ENCODE data around the gene UBLCP1. TPM values are rescaled to one million over a fixed set of nuclear protein-coding genes. Genes with fewer than 3 reads are reported as not detected.
"Not testable (repeated sequence)": the region's sequence is repeated elsewhere in the genome, so short reads cannot be mapped to it uniquely, and the experiment has no call there.

Gene UBLCP1
- total and polyA plus RNA-seq, 3 experiments from 2014 or later, result 41.8 to 59.0 (median 44.4) TPM

- H3K4me1 ChIP-seq (ENCODE audit: insufficient read depth, low read length), result peaks cover 5% of the 10 kb centered on the region
- peaks cover 4 to 30% of the 10 kb centered on the region in 2 donors for H3K27me3 Mint-ChIP-seq
- POLR2A ChIA-PET, result no interaction called here
Measured at GRCh38 chr5:159257007-159257406, 6.1 kb upstream of the UBLCP1 start.

GRCh38 chr5:159257629-159258283 is 5.3 kb upstream of the UBLCP1 start:
- POLR2A ChIA-PET, result no interaction called here

More at GRCh38 chr5:159257007-159257406, 6.1 kb upstream of the UBLCP1 start:
- H3K4me3 Mint-ChIP-seq, result no peak overlapping the region
- Histone ChIP-seq H3K27ac (ENCODE audit: low read depth, low read length) (no peak overlapping the region), H3K4me3 (ENCODE audit: low read length) (no peak overlapping the region), H3K9me3 (ENCODE audit: low read length) (no peaks in the 10 kb centered on the region), H3K36me3 (ENCODE audit: insufficient read depth, low read length) (no peaks in the 10 kb centered on the region), H3K27me3 (ENCODE audit: insufficient read depth, low read length, poor library complexity, severe bottlenecking) (no peaks in the 10 kb centered on the region)
- H3K36me3 Mint-ChIP-seq, result no peaks in the 10 kb centered on the region
- H3K4me1 Mint-ChIP-seq, result peaks cover 10 to 14% (median 10%) of the 10 kb centered on the region in 3 donors
- no peaks in the 10 kb centered on the region for H3K9me3 Mint-ChIP-seq
- no peak for DNase-seq
- no peak overlapping the region for H3K27ac Mint-ChIP-seq
- CTCF ChIA-PET, result no interaction called here

GRCh38 chr5:159258361-159258760 is 4.7 kb upstream of the UBLCP1 start:
- no peaks in the 10 kb centered on the region for H3K36me3 ChIP-seq (ENCODE audit: insufficient read depth, low read length)
- no peak for DNase-seq
- peaks cover 4 to 22% of the 10 kb centered on the region in 2 donors for H3K27me3 Mint-ChIP-seq
- H3K4me3 ChIP-seq (ENCODE audit: low read length), result no peak overlapping the region
- peaks cover 19 to 25% (median 21%) of the 10 kb centered on the region in 3 donors for H3K4me1 Mint-ChIP-seq
- no peak overlapping the region for H3K27ac ChIP-seq (ENCODE audit: low read depth, low read length)
- H3K27me3 ChIP-seq (ENCODE audit: insufficient read depth, low read length, poor library complexity, severe bottlenecking), result no peaks in the 10 kb centered on the region
- H3K36me3 Mint-ChIP-seq, result peaks cover 0 to 5% (median 0%) of the 10 kb centered on the region in 3 donors
- H3K4me3 Mint-ChIP-seq, result peak overlapping the region in 1 of 7 donors; percentile 11
- ChIA-PET POLR2A (no interaction called here), CTCF (no interaction called here)
- H3K9me3 ChIP-seq (ENCODE audit: low read length), result no peaks in the 10 kb centered on the region
- peaks cover 10% of the 10 kb centered on the region for H3K4me1 ChIP-seq (ENCODE audit: insufficient read depth, low read length)
- H3K27ac Mint-ChIP-seq, result no peak overlapping the region
- no peaks in the 10 kb centered on the region for H3K9me3 Mint-ChIP-seq

More at GRCh38 chr5:159257629-159258283, 5.3 kb upstream of the UBLCP1 start:
- no peak overlapping the region for H3K27ac ChIP-seq (ENCODE audit: low read depth, low read length)
- H3K27me3 ChIP-seq (ENCODE audit: insufficient read depth, low read length, poor library complexity, severe bottlenecking), result no peaks in the 10 kb centered on the region
- Mint-ChIP-seq H3K36me3 (peaks cover 0 to 2% (median 0%) of the 10 kb centered on the region in 3 donors), H3K9me3 (no peaks in the 10 kb centered on the region), H3K27ac (no peak overlapping the region), H3K27me3 (peaks cover 4 to 28% of the 10 kb centered on the region in 2 donors), H3K4me3 (no peak overlapping the region), H3K4me1 (peaks cover 16 to 22% (median 18%) of the 10 kb centered on the region in 3 donors)
- no peak for DNase-seq
- CTCF ChIA-PET, result no interaction called here
- peaks cover 10% of the 10 kb centered on the region for H3K4me1 ChIP-seq (ENCODE audit: insufficient read depth, low read length)
- no peaks in the 10 kb centered on the region for H3K36me3 ChIP-seq (ENCODE audit: insufficient read depth, low read length)
- H3K9me3 ChIP-seq (ENCODE audit: low read length), result no peaks in the 10 kb centered on the region
- H3K4me3 ChIP-seq (ENCODE audit: low read length), result no peak overlapping the region

GRCh38 chr5:159260212-159260611 is 2.9 kb upstream of the UBLCP1 start:
- peaks cover 23% of the 10 kb centered on the region for H3K4me1 ChIP-seq (ENCODE audit: insufficient read depth, low read length)
- H3K27me3 ChIP-seq (ENCODE audit: insufficient read depth, low read length, poor library complexity, severe bottlenecking); DNase-seq; H3K36me3 Mint-ChIP-seq; H3K9me3 Mint-ChIP-seq; H3K4me3 ChIP-seq (ENCODE audit: low read length); CTCF ChIA-PET; H3K9me3 ChIP-seq (ENCODE audit: low read length); H3K27ac ChIP-seq (ENCODE audit: low read depth, low read length); H3K36me3 ChIP-seq (ENCODE audit: insufficient read depth, low read length); POLR2A ChIA-PET: not testable (repeated sequence)
- peaks cover 32 to 43% (median 36%) of the 10 kb centered on the region in 3 donors for H3K4me1 Mint-ChIP-seq
- peaks cover 0 to 12% of the 10 kb centered on the region in 2 donors for H3K27me3 Mint-ChIP-seq
- peak overlapping the region in 1 of 7 donors; percentile 49 for H3K4me3 Mint-ChIP-seq
- H3K27ac Mint-ChIP-seq, result peak overlapping the region in 1 of 8 donors; percentile 78

- peak overlapping the region; percentile 96 for H3K4me3 ChIP-seq (ENCODE audit: low read length)
- DNase-seq, result no peak
- H3K27me3 ChIP-seq (ENCODE audit: insufficient read depth, low read length, poor library complexity, severe bottlenecking), result no peaks in the 10 kb centered on the region
- Mint-ChIP-seq H3K4me3 (peak overlapping the region; percentile 93 to 99 (median 97)), H3K36me3 (peaks cover 6 to 26% (median 10%) of the 10 kb centered on the region in 3 donors), H3K4me1 (peaks cover 39 to 57% (median 54%) of the 10 kb centered on the region in 3 donors), H3K27me3 (no peaks in the 10 kb centered on the region), H3K9me3 (peaks cover 0 to 4% (median 1%) of the 10 kb centered on the region in 5 donors), H3K27ac (peak overlapping the region; percentile 94 to 100 (median 99))
- ChIA-PET CTCF (interaction anchor here (0.7 to 1.1 kb wide), 4 partner anchors 16 to 1157 kb away, joined by 3 to 5 read pairs (median 3); no protein-coding TSS in a partner anchor), POLR2A (interaction anchor here (1.1 kb wide), 1 partner anchor 54 kb away, joined by 5 read pairs; no protein-coding TSS in a partner anchor)
- no peaks in the 10 kb centered on the region for H3K9me3 ChIP-seq (ENCODE audit: low read length)
- H3K4me1 ChIP-seq (ENCODE audit: insufficient read depth, low read length), result peaks cover 23% of the 10 kb centered on the region
- H3K36me3 ChIP-seq (ENCODE audit: insufficient read depth, low read length), result no peaks in the 10 kb centered on the region
- H3K27ac ChIP-seq (ENCODE audit: low read depth, low read length), result peak overlapping the region; percentile 97
Measured at GRCh38 chr5:159262472-159262858, 625 bp upstream of the UBLCP1 start.

GRCh38 chr5:159263569-159263905 is 447 bp downstream of the UBLCP1 start:
- H3K27ac Mint-ChIP-seq, result peak overlapping the region; percentile 94 to 100 (median 99)
- H3K27ac ChIP-seq (ENCODE audit: low read depth, low read length), result peak overlapping the region; percentile 97
- CTCF ChIA-PET, result no interaction called here
- no peaks in the 10 kb centered on the region for H3K27me3 ChIP-seq (ENCODE audit: insufficient read depth, low read length, poor library complexity, severe bottlenecking)
- H3K4me3 Mint-ChIP-seq, result peak overlapping the region; percentile 93 to 99 (median 97)
- H3K9me3 Mint-ChIP-seq, result peaks cover 0 to 4% (median 3%) of the 10 kb centered on the region in 5 donors
- H3K4me1 ChIP-seq (ENCODE audit: insufficient read depth, low read length), result peaks cover 23% of the 10 kb centered on the region
- no peaks in the 10 kb centered on the region for H3K27me3 Mint-ChIP-seq
- peak in 1 of 5 donors; percentile 7 for DNase-seq
- POLR2A ChIA-PET, result interaction anchor here (1.0 to 1.4 kb wide), 3 partner anchors 26 to 149 kb away, joined by 3 to 4 read pairs (median 3); no protein-coding TSS in a partner anchor
- H3K9me3 ChIP-seq (ENCODE audit: low read length), result no peaks in the 10 kb centered on the region
- H3K4me1 Mint-ChIP-seq, result peaks cover 48 to 65% (median 65%) of the 10 kb centered on the region in 3 donors
- H3K36me3 ChIP-seq (ENCODE audit: insufficient read depth, low read length), result peaks cover 4% of the 10 kb centered on the region
- H3K36me3 Mint-ChIP-seq, result peaks cover 11 to 32% (median 14%) of the 10 kb centered on the region in 3 donors
- peak overlapping the region; percentile 96 for H3K4me3 ChIP-seq (ENCODE audit: low read length)

GRCh38 chr5:159266764-159267163 is 3.7 kb downstream of the UBLCP1 start:
- H3K36me3 ChIP-seq (ENCODE audit: insufficient read depth, low read length); DNase-seq; H3K9me3 ChIP-seq (ENCODE audit: low read length); H3K4me3 Mint-ChIP-seq; H3K4me3 ChIP-seq (ENCODE audit: low read length); H3K27ac ChIP-seq (ENCODE audit: low read depth, low read length); H3K9me3 Mint-ChIP-seq; H3K27me3 ChIP-seq (ENCODE audit: insufficient read depth, low read length, poor library complexity, severe bottlenecking); H3K27me3 Mint-ChIP-seq: not testable (repeated sequence)
- ChIA-PET CTCF (interaction anchor here (1.0 to 1.8 kb wide), 2 partner anchors 20 to 58 kb away, joined by 3 to 4 read pairs; no protein-coding TSS in a partner anchor), POLR2A (interaction anchor here (0.6 kb wide), 1 partner anchor 71 kb away, joined by 4 read pairs; no protein-coding TSS in a partner anchor)
- peaks cover 21% of the 10 kb centered on the region for H3K4me1 ChIP-seq (ENCODE audit: insufficient read depth, low read length)
- H3K36me3 Mint-ChIP-seq, result peaks cover 14 to 60% (median 15%) of the 10 kb centered on the region in 3 donors
- H3K27ac Mint-ChIP-seq, result peak overlapping the region in 1 of 8 donors; percentile 38
- peaks cover 52 to 74% (median 72%) of the 10 kb centered on the region in 3 donors for H3K4me1 Mint-ChIP-seq

GRCh38 chr5:159269723-159270122 is 6.6 kb downstream of the UBLCP1 start:
- H3K27ac Mint-ChIP-seq, result peak overlapping the region in 3 of 8 donors; percentile 7 to 44 (median 22)
- no peaks in the 10 kb centered on the region for H3K27me3 Mint-ChIP-seq
- POLR2A ChIA-PET, result no interaction called here
- CTCF ChIA-PET, result no interaction called here
- Histone ChIP-seq H3K27ac (ENCODE audit: low read depth, low read length) (no peak overlapping the region), H3K4me3 (ENCODE audit: low read length) (no peak overlapping the region), H3K27me3 (ENCODE audit: insufficient read depth, low read length, poor library complexity, severe bottlenecking) (no peaks in the 10 kb centered on the region), H3K9me3 (ENCODE audit: low read length) (no peaks in the 10 kb centered on the region), H3K4me1 (ENCODE audit: insufficient read depth, low read length) (peaks cover under 1% of the 10 kb centered on the region), H3K36me3 (ENCODE audit: insufficient read depth, low read length) (peaks cover 9% of the 10 kb centered on the region)
- H3K9me3 Mint-ChIP-seq, result peaks cover 0 to 4% (median 3%) of the 10 kb centered on the region in 5 donors
- DNase-seq, result no peak
- no peak overlapping the region for H3K4me3 Mint-ChIP-seq
- peaks cover 28 to 54% (median 54%) of the 10 kb centered on the region in 3 donors for H3K4me1 Mint-ChIP-seq
- peaks cover 14 to 78% (median 22%) of the 10 kb centered on the region in 3 donors for H3K36me3 Mint-ChIP-seq

All from CD8-positive, alpha-beta memory T cell (primary cell).